ENCODE measurements around the gene CNRIP1. TPM values are rescaled to one million over a fixed set of nuclear protein-coding genes. Genes with fewer than 3 reads are reported as not detected.

CNRIP1 gene
- total RNA-seq, 1 experiment from 2014 or later: 1.4 TPM

GRCh38 chr2:68336192-68336591, 16.4 kb upstream of the CNRIP1 start:
- Mint-ChIP-seq H3K36me3 (no peaks in the 10 kb centered on the region), H3K4me3 (no peak overlapping the region), H3K4me1 (peaks cover 18% of the 10 kb centered on the region), H3K27ac (no peak overlapping the region), H3K9me3 (0 out of 2 replicates have a peak, but pooled peaks cover 5% of the 10 kb centered on the region), H3K27me3 (ENCODE audit: low read depth) (no peaks in the 10 kb centered on the region)
- ChIA-PET POLR2A (no interaction called here), CTCF (interaction anchor here (0.7 kb wide), 1 partner anchor 102 kb away, joined by 3 read pairs; no protein-coding TSS in a partner anchor)
- ATAC-seq: no peak
- TF ChIP-seq SMAD3 (CRISPR knock-in tag; IDR thresholded peaks at IDR 0.05; ENCODE audit: borderline replicate concordance): no peak
- no peak for TF ChIP-seq ZNF138 (CRISPR knock-in tag; conservative IDR thresholded peaks at IDR 0.05)
- TF ChIP-seq RELA (CRISPR knock-in tag; IDR thresholded peaks at IDR 0.05; ENCODE audit: borderline replicate concordance): no peak
- TF ChIP-seq RORB (CRISPR knock-in tag; IDR thresholded peaks at IDR 0.05): no peak
- no peak for TF ChIP-seq PRRX2 (CRISPR knock-in tag; IDR thresholded peaks at IDR 0.05)
- TF ChIP-seq ZNF671 (CRISPR knock-in tag; IDR thresholded peaks at IDR 0.05): no peak
- no peak for TF ChIP-seq ZNF423 (CRISPR knock-in tag; IDR thresholded peaks at IDR 0.05)
- no peak for TF ChIP-seq AR (CRISPR knock-in tag; IDR thresholded peaks at IDR 0.05)
- no peak for TF ChIP-seq JUN (CRISPR knock-in tag; IDR thresholded peaks at IDR 0.05)
- no peak for TF ChIP-seq E2F1 (CRISPR knock-in tag; IDR thresholded peaks at IDR 0.05)
- no peak for DNase-seq (ENCODE audit: low spot score)

- Mint-ChIP-seq H3K27ac (no peak overlapping the region), H3K4me1 (peaks cover 18% of the 10 kb centered on the region), H3K9me3 (0 out of 2 replicates have a peak, but pooled peaks cover 5% of the 10 kb centered on the region), H3K27me3 (ENCODE audit: low read depth) (no peaks in the 10 kb centered on the region), H3K36me3 (no peaks in the 10 kb centered on the region), H3K4me3 (no peak overlapping the region)
- no peak for DNase-seq (ENCODE audit: low spot score)
- no peak for ATAC-seq
- ChIA-PET CTCF (interaction anchor here (1.1 to 1.4 kb wide), 2 partner anchors 15 to 24 kb away, joined by 3 to 5 read pairs; partner anchors contain the start of gene CNRIP1), POLR2A (interaction anchor here (0.7 kb wide), 1 partner anchor 24 kb away, joined by 4 read pairs; no protein-coding TSS in a partner anchor)
- TF ChIP-seq RELA (CRISPR knock-in tag; IDR thresholded peaks at IDR 0.05; ENCODE audit: borderline replicate concordance) (no peak), CTCF (IDR thresholded peaks at IDR 0.05) (no peak), GRHL2 (CRISPR knock-in tag; IDR thresholded peaks at IDR 0.05; ENCODE audit: insufficient replicate concordance, severe bottlenecking) (no peak), SMAD3 (CRISPR knock-in tag; IDR thresholded peaks at IDR 0.05; ENCODE audit: borderline replicate concordance) (no peak), AR (CRISPR knock-in tag; IDR thresholded peaks at IDR 0.05) (no peak)
- TF ChIP-seq, protein P1, sequence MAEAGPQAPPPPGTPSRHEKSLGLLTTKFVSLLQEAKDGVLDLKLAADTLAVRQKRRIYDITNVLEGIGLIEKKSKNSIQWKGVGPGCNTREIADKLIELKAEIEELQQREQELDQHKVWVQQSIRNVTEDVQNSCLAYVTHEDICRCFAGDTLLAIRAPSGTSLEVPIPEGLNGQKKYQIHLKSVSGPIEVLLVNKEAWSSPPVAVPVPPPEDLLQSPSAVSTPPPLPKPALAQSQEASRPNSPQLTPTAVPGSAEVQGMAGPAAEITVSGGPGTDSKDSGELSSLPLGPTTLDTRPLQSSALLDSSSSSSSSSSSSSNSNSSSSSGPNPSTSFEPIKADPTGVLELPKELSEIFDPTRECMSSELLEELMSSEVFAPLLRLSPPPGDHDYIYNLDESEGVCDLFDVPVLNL (CRISPR knock-in tag; IDR thresholded peaks at IDR 0.05; ENCODE audit: borderline replicate concordance, low read depth): no peak
- TF ChIP-seq, protein P2, sequence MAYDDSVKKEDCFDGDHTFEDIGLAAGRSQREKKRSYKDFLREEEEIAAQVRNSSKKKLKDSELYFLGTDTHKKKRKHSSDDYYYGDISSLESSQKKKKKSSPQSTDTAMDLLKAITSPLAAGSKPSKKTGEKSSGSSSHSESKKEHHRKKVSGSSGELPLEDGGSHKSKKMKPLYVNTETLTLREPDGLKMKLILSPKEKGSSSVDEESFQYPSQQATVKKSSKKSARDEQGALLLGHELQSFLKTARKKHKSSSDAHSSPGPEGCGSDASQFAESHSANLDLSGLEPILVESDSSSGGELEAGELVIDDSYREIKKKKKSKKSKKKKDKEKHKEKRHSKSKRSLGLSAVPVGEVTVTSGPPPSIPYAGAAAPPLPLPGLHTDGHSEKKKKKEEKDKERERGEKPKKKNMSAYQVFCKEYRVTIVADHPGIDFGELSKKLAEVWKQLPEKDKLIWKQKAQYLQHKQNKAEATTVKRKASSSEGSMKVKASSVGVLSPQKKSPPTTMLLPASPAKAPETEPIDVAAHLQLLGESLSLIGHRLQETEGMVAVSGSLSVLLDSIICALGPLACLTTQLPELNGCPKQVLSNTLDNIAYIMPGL (CRISPR knock-in tag; IDR thresholded peaks at IDR 0.05): no peak
- TF ChIP-seq, protein P3, sequence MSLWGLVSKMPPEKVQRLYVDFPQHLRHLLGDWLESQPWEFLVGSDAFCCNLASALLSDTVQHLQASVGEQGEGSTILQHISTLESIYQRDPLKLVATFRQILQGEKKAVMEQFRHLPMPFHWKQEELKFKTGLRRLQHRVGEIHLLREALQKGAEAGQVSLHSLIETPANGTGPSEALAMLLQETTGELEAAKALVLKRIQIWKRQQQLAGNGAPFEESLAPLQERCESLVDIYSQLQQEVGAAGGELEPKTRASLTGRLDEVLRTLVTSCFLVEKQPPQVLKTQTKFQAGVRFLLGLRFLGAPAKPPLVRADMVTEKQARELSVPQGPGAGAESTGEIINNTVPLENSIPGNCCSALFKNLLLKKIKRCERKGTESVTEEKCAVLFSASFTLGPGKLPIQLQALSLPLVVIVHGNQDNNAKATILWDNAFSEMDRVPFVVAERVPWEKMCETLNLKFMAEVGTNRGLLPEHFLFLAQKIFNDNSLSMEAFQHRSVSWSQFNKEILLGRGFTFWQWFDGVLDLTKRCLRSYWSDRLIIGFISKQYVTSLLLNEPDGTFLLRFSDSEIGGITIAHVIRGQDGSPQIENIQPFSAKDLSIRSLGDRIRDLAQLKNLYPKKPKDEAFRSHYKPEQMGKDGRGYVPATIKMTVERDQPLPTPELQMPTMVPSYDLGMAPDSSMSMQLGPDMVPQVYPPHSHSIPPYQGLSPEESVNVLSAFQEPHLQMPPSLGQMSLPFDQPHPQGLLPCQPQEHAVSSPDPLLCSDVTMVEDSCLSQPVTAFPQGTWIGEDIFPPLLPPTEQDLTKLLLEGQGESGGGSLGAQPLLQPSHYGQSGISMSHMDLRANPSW (CRISPR knock-in tag; conservative IDR thresholded peaks at IDR 0.05; ENCODE audit: low read depth): no peak
Measured at GRCh38 chr2:68333931-68334330, 14.2 kb upstream of the CNRIP1 start.
